COLO668 (cell line): ENCODE results near the gene ADAMTS18.

Experiments used
- DNase-seq: peaks from one replicate; lab custom pipeline; 2025; ENCODE audit not compliant: unreplicated experiment; lab: John Stamatoyannopoulos, UW

ADAMTS18 gene

DNA sequence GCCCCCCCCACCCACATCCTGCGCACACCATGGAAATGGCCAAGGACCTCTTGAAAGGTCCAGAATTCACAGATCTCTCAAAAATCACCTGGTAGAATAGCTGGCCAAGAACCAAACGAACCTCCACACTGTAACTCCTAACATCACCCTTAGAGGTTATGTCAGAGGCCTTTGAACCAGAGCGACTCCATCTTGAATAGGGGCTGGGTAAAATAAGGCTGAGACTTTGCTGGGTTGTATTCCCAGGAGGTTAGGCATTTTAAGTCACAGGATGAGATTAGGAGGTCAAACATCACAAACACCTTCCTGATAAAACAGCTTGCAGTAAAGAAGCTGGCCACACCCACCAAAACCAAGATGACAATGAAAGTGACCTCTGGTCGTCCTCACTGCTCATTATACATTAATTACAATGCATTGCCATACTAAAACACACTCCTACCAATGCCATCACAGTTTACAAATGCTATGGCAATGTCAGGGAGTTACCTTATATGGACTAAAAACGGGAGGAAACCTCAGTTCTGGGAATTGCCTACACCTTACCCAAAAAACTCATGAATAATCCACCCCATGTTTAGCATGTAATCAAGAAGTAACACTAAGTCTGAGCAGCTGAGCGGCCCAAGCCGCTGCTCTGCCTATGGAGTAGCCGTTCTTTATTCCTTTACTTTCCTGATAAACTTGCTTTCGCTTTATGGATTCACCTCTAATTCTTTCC is 200.9 kb downstream of the ADAMTS18 start:
- DNase-seq, result no peak
